Karpas-422 (cell line): ENCODE data around the gene TLNRD1. TPM values are rescaled to one million over a fixed set of nuclear protein-coding genes. Genes with fewer than 3 reads are reported as not detected.

Source experiments
- DNase-seq: peaks from one replicate; pipeline ENCODE4 v3.0.0-alpha.2; 2015
- H2AFZ ChIP-seq: fragments of 200-600 bp; sonication (generic); 2 replicates; pipeline ENCODE4 v1.6.1; 2014; ENCODE audit warnings: antibody characterized with exemption, low read length, mixed read lengths
- H3K27ac ChIP-seq: fragments of 200-600 bp; sonication (generic); 2 replicates; pipeline ENCODE4 v1.5.1; 2014; ENCODE audit warnings: mild to moderate bottlenecking, low read length, moderate library complexity
- H3K27me3 ChIP-seq: fragments of 200-600 bp; sonication (generic); 2 replicates; pipeline ENCODE4 v1.6.1; 2014; ENCODE audit warnings: low read length, mixed read lengths
- H3K36me3 ChIP-seq: fragments of 200-600 bp; sonication (generic); 2 replicates; pipeline ENCODE4 v1.6.1; 2014; ENCODE audit warnings: low read length, mixed read lengths; ENCODE audit not compliant: insufficient read depth
- H3K4me1 ChIP-seq: fragments of 200-600 bp; sonication (generic); 2 replicates; pipeline ENCODE4 v1.6.1; 2014; ENCODE audit warnings: mild to moderate bottlenecking, low read length, mixed read lengths
- H3K4me2 ChIP-seq: fragments of 200-600 bp; sonication (generic); 2 replicates; pipeline ENCODE4 v1.6.1; 2014; ENCODE audit warnings: low read length, low read depth, mild to moderate bottlenecking; ENCODE audit not compliant: poor library complexity, severe bottlenecking
- H3K4me3 ChIP-seq: fragments of 200-600 bp; sonication (generic); 2 replicates; pipeline ENCODE4 v1.5.1; 2014; ENCODE audit warnings: mild to moderate bottlenecking, antibody characterized with exemption, low read length, mixed read lengths
- H3K79me2 ChIP-seq: fragments of 200-600 bp; sonication (generic); 2 replicates; pipeline ENCODE4 v1.6.1; 2014; ENCODE audit warnings: mild to moderate bottlenecking, low read length, mixed read lengths
- H3K9ac ChIP-seq: fragments of 200-600 bp; sonication (generic); 2 replicates; pipeline ENCODE4 v1.6.0; 2014; ENCODE audit warnings: low read length
- H3K9me2 ChIP-seq: fragments of 200-600 bp; sonication (generic), shearing (Covaris generic); replicated peaks from 2 replicates; pipeline ENCODE4 v1.6.0; 2014; ENCODE audit warnings: mild to moderate bottlenecking, low read length, moderate library complexity; ENCODE audit not compliant: insufficient read depth
- H3K9me3 ChIP-seq: fragments of 300-700, 200-600 bp; sonication (generic); 2 replicates; pipeline ENCODE4 v1.6.1; 2014; ENCODE audit warnings: low read length, mixed read lengths
- H4K20me1 ChIP-seq: fragments of 200-600 bp; sonication (generic); 2 replicates; pipeline ENCODE4 v1.6.1; 2014; ENCODE audit warnings: mild to moderate bottlenecking, antibody characterized with exemption, low read length, low read depth; ENCODE audit not compliant: insufficient read depth
- total RNA-seq: library from RNA; depleted of rRNA; stranded (reverse); fragments of >200 nt; shearing (Covaris generic); gene quantifications from 2 replicates; pipeline ENCODE4 v1.2.3, GENCODE V29; 2014; ENCODE audit warnings: low replicate concordance

Gene TLNRD1
- total RNA-seq, 1 experiment from 2014 or later = 5.4 TPM

DNA sequence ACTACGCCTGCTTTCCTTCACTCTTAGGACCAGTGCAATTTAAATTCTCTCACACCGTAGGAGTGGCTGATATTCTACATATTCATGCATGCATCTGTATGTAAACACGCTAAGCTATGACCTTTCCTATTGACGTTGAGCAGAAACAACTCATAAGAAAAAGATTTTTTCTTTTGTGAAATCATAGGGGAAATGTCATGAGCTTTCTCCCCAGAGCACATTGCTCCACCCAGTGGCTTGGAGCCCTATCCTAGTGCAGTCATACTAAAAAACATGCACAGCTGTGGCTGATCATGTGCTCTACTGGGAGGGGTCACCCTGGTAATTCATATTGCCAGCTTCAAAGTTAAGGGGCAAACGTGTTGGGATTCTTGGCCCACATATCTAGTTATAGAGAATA is 9.3 kb upstream of the TLNRD1 start:
- no peaks in the 10 kb centered on the region for H3K9me3 ChIP-seq
- H3K27me3 ChIP-seq = no peaks in the 10 kb centered on the region
- peaks cover 29% of the 10 kb centered on the region for H3K4me1 ChIP-seq
- no peaks in the 10 kb centered on the region for H3K36me3 ChIP-seq
- peaks cover 31% of the 10 kb centered on the region for H3K79me2 ChIP-seq
- H3K4me2 ChIP-seq = no peak overlapping the region
- no peaks in the 10 kb centered on the region for H3K9me2 ChIP-seq
- no peaks in the 10 kb centered on the region for H4K20me1 ChIP-seq
- H3K9ac ChIP-seq = no peak overlapping the region
- H3K27ac ChIP-seq = no peak overlapping the region
- no peak overlapping the region for H2AFZ ChIP-seq
- peak; percentile 44 for DNase-seq
- no peak overlapping the region for H3K4me3 ChIP-seq

DNA sequence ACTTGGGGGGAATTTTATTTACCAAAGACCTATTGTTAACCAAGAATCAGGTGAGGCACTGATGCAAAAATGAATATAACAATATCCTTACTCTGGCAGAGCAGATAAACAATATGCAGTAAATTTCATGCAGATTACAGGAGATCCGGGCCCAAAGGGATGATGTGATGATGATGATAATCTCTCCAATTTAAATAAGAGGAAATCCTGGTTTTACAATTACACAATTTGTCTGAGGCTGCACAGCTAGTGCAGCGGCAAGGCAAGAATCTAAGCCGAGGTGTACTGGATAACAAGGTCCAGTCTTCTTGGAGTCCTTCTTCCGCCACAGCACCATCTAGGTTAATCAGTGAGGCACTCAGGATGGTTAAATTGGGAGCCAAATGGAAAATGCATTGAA is 8.7 kb upstream of the TLNRD1 start:
- peaks cover 26% of the 10 kb centered on the region for H3K79me2 ChIP-seq
- no peaks in the 10 kb centered on the region for H3K36me3 ChIP-seq
- no peak overlapping the region for H3K27ac ChIP-seq
- H3K27me3 ChIP-seq = no peaks in the 10 kb centered on the region
- H3K9me3 ChIP-seq = no peaks in the 10 kb centered on the region
- no peaks in the 10 kb centered on the region for H4K20me1 ChIP-seq
- no peak overlapping the region for H3K4me3 ChIP-seq
- no peaks in the 10 kb centered on the region for H3K9me2 ChIP-seq
- peaks cover 23% of the 10 kb centered on the region for H3K4me1 ChIP-seq
- no peak for DNase-seq
- no peak overlapping the region for H2AFZ ChIP-seq
- H3K9ac ChIP-seq = no peak overlapping the region
- no peak overlapping the region for H3K4me2 ChIP-seq

DNA sequence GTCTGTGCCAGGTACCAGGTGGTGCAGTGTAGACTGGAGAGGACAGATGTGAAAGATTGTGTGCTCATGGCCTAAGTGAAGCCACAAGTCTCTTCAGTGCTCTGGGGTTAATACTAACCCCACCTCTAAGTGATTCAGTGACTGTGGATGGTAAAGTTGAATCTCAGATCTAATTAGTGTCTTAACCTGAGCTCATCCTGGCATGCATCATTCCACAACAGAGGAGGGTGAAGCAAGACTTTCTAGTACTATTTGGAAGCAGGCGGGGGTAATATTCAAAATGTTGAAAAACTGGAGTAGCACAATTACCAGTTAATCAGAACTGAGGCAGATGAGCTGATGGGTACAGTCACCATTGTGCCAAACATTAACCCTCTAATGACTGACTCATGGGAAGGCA is 8.3 kb upstream of the TLNRD1 start:
- H3K27ac ChIP-seq = no peak overlapping the region
- H3K4me3 ChIP-seq = no peak overlapping the region
- H3K9ac ChIP-seq = no peak overlapping the region
- no peaks in the 10 kb centered on the region for H3K9me3 ChIP-seq
- H3K36me3 ChIP-seq = no peaks in the 10 kb centered on the region
- no peaks in the 10 kb centered on the region for H4K20me1 ChIP-seq
- no peaks in the 10 kb centered on the region for H3K9me2 ChIP-seq
- no peaks in the 10 kb centered on the region for H3K27me3 ChIP-seq
- no peak overlapping the region for H2AFZ ChIP-seq
- H3K4me2 ChIP-seq = no peak overlapping the region
- peaks cover 21% of the 10 kb centered on the region for H3K79me2 ChIP-seq
- DNase-seq = no peak
- H3K4me1 ChIP-seq = peaks cover 20% of the 10 kb centered on the region

DNA sequence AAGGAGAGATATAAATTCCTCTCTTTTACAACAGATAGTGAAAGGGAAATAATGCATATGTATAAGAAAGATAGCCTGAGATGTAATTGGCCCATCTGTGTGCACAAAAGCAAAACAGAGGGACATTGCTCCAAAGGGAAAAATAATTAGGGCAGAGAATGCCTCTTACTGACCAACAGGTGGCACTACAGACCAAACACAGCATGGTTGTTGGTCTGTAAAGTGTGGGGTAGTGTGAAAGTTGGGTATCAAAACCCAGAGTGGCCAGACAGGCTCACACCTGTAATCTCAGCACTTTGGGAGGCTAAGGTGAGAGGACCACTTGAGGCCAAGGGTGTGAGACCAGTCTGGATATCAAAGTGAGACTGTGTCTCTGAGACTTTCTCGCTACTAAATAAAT is 4.5 kb upstream of the TLNRD1 start:
- no peaks in the 10 kb centered on the region for H3K9me2 ChIP-seq
- H3K9me3 ChIP-seq = no peaks in the 10 kb centered on the region
- H2AFZ ChIP-seq = no peak overlapping the region
- no peaks in the 10 kb centered on the region; the same call in 1 of the 2 replicates for H3K27me3 ChIP-seq
- no peaks in the 10 kb centered on the region for H3K79me2 ChIP-seq
- no peak overlapping the region for H3K9ac ChIP-seq
- no peak overlapping the region for H3K4me2 ChIP-seq
- no peak overlapping the region for H3K27ac ChIP-seq
- H4K20me1 ChIP-seq = no peaks in the 10 kb centered on the region
- peak; percentile 69 for DNase-seq
- no peak overlapping the region for H3K4me3 ChIP-seq
- H3K36me3 ChIP-seq = no peaks in the 10 kb centered on the region
- H3K4me1 ChIP-seq = peaks cover 10% of the 10 kb centered on the region

DNA sequence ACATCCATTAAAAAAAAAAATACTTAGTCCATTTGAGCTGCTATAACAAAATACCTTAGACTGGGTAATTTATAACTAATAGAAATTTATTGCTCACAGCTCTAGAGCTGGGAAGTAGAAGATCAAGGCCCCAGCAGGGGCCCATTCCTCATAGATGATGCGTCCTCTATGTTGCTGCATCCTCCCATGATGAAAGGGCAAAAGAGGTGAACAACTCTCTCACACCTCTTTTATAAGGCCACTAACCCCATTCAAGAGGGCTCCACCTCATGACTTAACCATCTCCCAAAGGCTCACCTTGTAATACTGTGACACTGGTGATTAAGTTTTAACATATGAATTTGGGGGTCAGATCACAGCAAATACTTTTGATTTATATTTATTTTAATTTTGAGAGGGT is 3.0 kb upstream of the TLNRD1 start:
- H4K20me1 ChIP-seq = peaks cover 5% of the 10 kb centered on the region; the same call in 1 of the 2 replicates

DNA sequence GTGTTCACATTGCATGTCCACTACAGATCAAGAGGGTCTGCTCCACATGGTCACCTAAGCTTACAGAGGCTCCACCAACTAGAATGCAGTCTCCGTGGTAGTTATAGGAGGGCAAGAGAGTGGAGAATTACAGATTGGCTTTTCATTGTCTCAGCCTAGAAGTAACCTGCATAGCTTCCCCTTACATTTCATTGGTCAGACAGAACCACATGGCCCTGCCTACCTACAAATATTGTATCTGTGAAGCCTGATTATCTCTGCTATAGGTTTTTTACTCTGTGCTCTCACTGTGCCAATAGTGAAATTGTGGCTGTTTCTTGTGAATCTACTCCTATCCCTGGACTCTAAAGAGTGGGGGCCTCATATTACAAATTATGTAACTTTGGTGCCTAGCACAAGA is 2.5 kb upstream of the TLNRD1 start:
- H3K4me2 ChIP-seq = no peak overlapping the region
- no peaks in the 10 kb centered on the region for H3K9me2 ChIP-seq
- H2AFZ ChIP-seq = no peak overlapping the region
- H3K27me3 ChIP-seq = no peaks in the 10 kb centered on the region; the same call in 1 of the 2 replicates
- H3K27ac ChIP-seq = no peak overlapping the region
- H3K9ac ChIP-seq = no peak overlapping the region
- no peaks in the 10 kb centered on the region for H3K9me3 ChIP-seq
- no peaks in the 10 kb centered on the region for H3K79me2 ChIP-seq
- H3K36me3 ChIP-seq = no peaks in the 10 kb centered on the region
- peaks cover 10% of the 10 kb centered on the region for H4K20me1 ChIP-seq
- peaks cover 21% of the 10 kb centered on the region for H3K4me1 ChIP-seq
- H3K4me3 ChIP-seq = no peak overlapping the region
- DNase-seq = peak; percentile 46

More for the DNA sequence above, 3.0 kb upstream of the TLNRD1 start:
- Histone ChIP-seq H3K9me3 (no peaks in the 10 kb centered on the region), H3K4me3 (no peak overlapping the region), H3K79me2 (no peaks in the 10 kb centered on the region), H3K4me1 (peaks cover 21% of the 10 kb centered on the region), H2AFZ (no peak overlapping the region), H3K4me2 (no peak overlapping the region), H3K27me3 (no peaks in the 10 kb centered on the region; the same call in 1 of the 2 replicates), H3K9ac (no peak overlapping the region), H3K27ac (no peak overlapping the region), H3K9me2 (no peaks in the 10 kb centered on the region), H3K36me3 (no peaks in the 10 kb centered on the region)
- no peak for DNase-seq

DNA sequence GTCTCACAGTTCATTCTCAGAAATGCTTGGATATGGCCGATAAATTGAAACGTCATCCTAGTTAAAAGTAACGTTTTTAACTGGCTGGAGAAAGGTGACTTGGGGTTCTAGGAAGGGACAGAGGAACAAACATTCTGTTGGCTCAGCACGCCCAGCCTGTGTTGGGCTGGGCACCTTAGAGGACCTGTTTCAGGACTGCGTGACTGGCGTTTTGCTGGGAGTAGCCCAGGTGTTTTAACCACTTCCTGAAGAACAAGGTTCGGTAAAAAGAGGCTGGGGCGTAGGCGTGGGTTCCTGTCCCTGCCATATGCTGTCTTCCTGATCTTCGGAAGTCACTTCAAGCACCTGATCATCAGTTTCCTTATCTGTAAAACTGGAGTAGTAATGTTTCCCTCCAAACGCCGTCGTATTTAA is 1.1 kb upstream of the TLNRD1 start:
- Histone ChIP-seq H3K27me3 (no peaks in the 10 kb centered on the region; the same call in 1 of the 2 replicates), H3K36me3 (no peaks in the 10 kb centered on the region), H3K4me2 (peak overlapping the region; percentile 85), H3K9me3 (no peaks in the 10 kb centered on the region), H2AFZ (no peak overlapping the region), H3K27ac (no peak overlapping the region), H3K4me3 (peak overlapping the region; percentile 83; the same call in 1 of the 2 replicates), H3K4me1 (peaks cover 21% of the 10 kb centered on the region), H3K9me2 (no peaks in the 10 kb centered on the region), H4K20me1 (peaks cover 23% of the 10 kb centered on the region), H3K9ac (peak overlapping the region; percentile 94; the same call in 1 of the 2 replicates), H3K79me2 (no peaks in the 10 kb centered on the region)
- DNase-seq = no peak

DNA sequence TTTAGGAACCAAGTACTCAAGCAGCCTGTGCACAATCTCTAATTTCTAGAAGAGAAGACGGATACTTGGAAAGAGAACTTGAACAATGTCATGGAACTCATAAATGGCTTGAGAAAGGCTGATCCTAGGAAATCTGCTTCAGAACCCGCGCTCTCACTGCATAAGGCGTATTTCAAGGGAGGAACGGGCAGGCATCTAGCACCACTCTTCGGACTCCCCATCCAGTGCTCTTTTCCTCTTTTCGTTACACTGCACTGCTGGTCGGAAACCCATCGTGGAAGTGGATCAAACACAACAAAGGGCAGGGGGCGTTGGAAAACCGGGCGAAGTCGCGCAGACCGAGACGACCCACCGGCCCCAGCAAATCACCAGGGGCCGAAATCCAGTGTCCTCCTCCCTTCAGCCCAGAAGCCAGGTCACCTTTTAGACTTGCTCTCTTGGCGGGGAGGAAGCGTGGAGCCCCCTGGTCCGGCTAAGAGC is 539 bp upstream of the TLNRD1 start:
- no peaks in the 10 kb centered on the region for H3K9me3 ChIP-seq
- DNase-seq = no peak
- no peaks in the 10 kb centered on the region for H3K9me2 ChIP-seq
- no peaks in the 10 kb centered on the region for H3K36me3 ChIP-seq
- H3K4me3 ChIP-seq = peak overlapping the region; percentile 83
- H3K27me3 ChIP-seq = no peaks in the 10 kb centered on the region; the same call in 1 of the 2 replicates
- no peak overlapping the region for H3K27ac ChIP-seq
- H3K4me2 ChIP-seq = peak overlapping the region; percentile 85
- peaks cover 27% of the 10 kb centered on the region for H4K20me1 ChIP-seq
- peak overlapping the region; percentile 94 for H3K9ac ChIP-seq
- peak overlapping the region; percentile 96 for H2AFZ ChIP-seq
- H3K79me2 ChIP-seq = no peaks in the 10 kb centered on the region
- H3K4me1 ChIP-seq = peaks cover 21% of the 10 kb centered on the region
